Measurements from ENCODE around the gene COBLL1.

The COBLL1 gene

GRCh38 chr2:164821338-164821737, 20.3 kb downstream of the COBLL1 start:
- DNase-seq = no peak

- DNase-seq = no peak
These were observed 23.2 kb downstream of the COBLL1 start for GRCh38 chr2:164818149-164819136.

- DNase-seq = no peak
These were observed 24.7 kb downstream of the COBLL1 start for GRCh38 chr2:164816900-164817299.

GRCh38 chr2:164816046-164816445, 25.6 kb downstream of the COBLL1 start:
- no peak for DNase-seq

- no peak for DNase-seq
These were observed 26.4 kb downstream of the COBLL1 start for GRCh38 chr2:164815071-164815793.

- DNase-seq = no peak
These were observed 28.1 kb downstream of the COBLL1 start for GRCh38 chr2:164813535-164813934.

GRCh38 chr2:164812378-164812777, 29.2 kb downstream of the COBLL1 start:
- no peak for DNase-seq

GRCh38 chr2:164811819-164812218, 29.8 kb downstream of the COBLL1 start:
- no peak for DNase-seq

GRCh38 chr2:164810843-164811242, 30.8 kb downstream of the COBLL1 start:
- DNase-seq = no peak

- DNase-seq = no peak
These were observed 32.8 kb downstream of the COBLL1 start for GRCh38 chr2:164808776-164809175.

- DNase-seq = no peak
These were observed 37.7 kb downstream of the COBLL1 start for GRCh38 chr2:164803776-164804466.

- no peak for DNase-seq
These were observed 39.4 kb downstream of the COBLL1 start for GRCh38 chr2:164802095-164802707.

GRCh38 chr2:164800572-164800971, 41.1 kb downstream of the COBLL1 start:
- DNase-seq = no peak

- DNase-seq = no peak
These were observed 44.0 kb downstream of the COBLL1 start for GRCh38 chr2:164797627-164798026.

GRCh38 chr2:164796999-164797398, 44.6 kb downstream of the COBLL1 start:
- no peak for DNase-seq

- DNase-seq = no peak
These were observed 47.0 kb downstream of the COBLL1 start for GRCh38 chr2:164794432-164795231.

GRCh38 chr2:164794016-164794415, 47.6 kb downstream of the COBLL1 start:
- no peak for DNase-seq

GRCh38 chr2:164793529-164793928, 48.1 kb downstream of the COBLL1 start:
- DNase-seq = no peak

- no peak for DNase-seq
These were observed 49.1 kb downstream of the COBLL1 start for GRCh38 chr2:164792316-164793170.

GRCh38 chr2:164789968-164790367, 51.7 kb downstream of the COBLL1 start:
- DNase-seq = no peak

GRCh38 chr2:164786787-164787186, 54.8 kb downstream of the COBLL1 start:
- no peak for DNase-seq
